SW 1271 (cell line): ENCODE results near the gene LIN52.
A peak's percentile ranks its signal among the peaks of the same experiment; 100 is the strongest.

Experiments
- DNase-seq, 2 experiments: peaks; one replicate each; lab custom pipeline; 2025; lab: John Stamatoyannopoulos, UW

Gene LIN52

GRCh38 chr14:74194506-74195274 lies 109.9 kb downstream of the LIN52 start:
- DNase-seq, result no peak

- DNase-seq, result no peak
Measured at GRCh38 chr14:74195623-74196022, 110.9 kb downstream of the LIN52 start.

- no peak for DNase-seq
Measured at GRCh38 chr14:74198441-74199234, 113.9 kb downstream of the LIN52 start.

GRCh38 chr14:74202113-74202512 lies 117.4 kb downstream of the LIN52 start:
- DNase-seq, result no peak

- no peak for DNase-seq
Measured at GRCh38 chr14:74203639-74204038, 118.9 kb downstream of the LIN52 start.

GRCh38 chr14:74204491-74204890 lies 119.7 kb downstream of the LIN52 start:
- no peak for DNase-seq

- no peak for DNase-seq
Measured at GRCh38 chr14:74205882-74206281, 121.1 kb downstream of the LIN52 start.

GRCh38 chr14:74207943-74208342 lies 123.2 kb downstream of the LIN52 start:
- DNase-seq, result no peak

- DNase-seq, result no peak
Measured at GRCh38 chr14:74208642-74209041, 123.9 kb downstream of the LIN52 start.

GRCh38 chr14:74211945-74212580 lies 127.3 kb downstream of the LIN52 start:
- DNase-seq, result no peak

GRCh38 chr14:74213907-74214803 lies 129.4 kb downstream of the LIN52 start:
- no peak for DNase-seq

- DNase-seq, result no peak
Measured at GRCh38 chr14:74216671-74217070, 131.9 kb downstream of the LIN52 start.

GRCh38 chr14:74217672-74218448 lies 133.1 kb downstream of the LIN52 start:
- DNase-seq, result peak; percentile 16 to 62

GRCh38 chr14:74218462-74218861 lies 133.7 kb downstream of the LIN52 start:
- no peak for DNase-seq

GRCh38 chr14:74219277-74220205 lies 134.8 kb downstream of the LIN52 start:
- DNase-seq, result no peak

- DNase-seq, result no peak
Measured at GRCh38 chr14:74220991-74221390, 136.2 kb downstream of the LIN52 start.

GRCh38 chr14:74221741-74222140 lies 137.0 kb downstream of the LIN52 start:
- no peak for DNase-seq

GRCh38 chr14:74223016-74223415 lies 138.3 kb downstream of the LIN52 start:
- DNase-seq, result no peak

- no peak for DNase-seq
Measured at GRCh38 chr14:74231784-74232183, 147.0 kb downstream of the LIN52 start.

GRCh38 chr14:74235017-74235416 lies 150.3 kb downstream of the LIN52 start:
- DNase-seq, result no peak
